MM.1S (cell line): ENCODE measurements around the gene FBLN7.

ENCODE experiments used
- DNase-seq: peaks from one replicate; pipeline ENCODE4 v3.0.0-alpha.2; 2015
- H2AFZ ChIP-seq: fragments of 300-600 bp; sonication (generic); 2 replicates; pipeline ENCODE4 v1.6.0; 2016; ENCODE audit warnings: antibody characterized with exemption, low read length
- H3F3A ChIP-seq: fragments of 300-600 bp; sonication (generic); 2 replicates; pipeline ENCODE4 v1.6.1; 2016; ENCODE audit warnings: mild to moderate bottlenecking, antibody characterized with exemption, low read length, moderate library complexity, mixed read lengths; ENCODE audit not compliant: insufficient read depth
- H3K27ac ChIP-seq: fragments of 300-600 bp; sonication (generic); 2 replicates; pipeline ENCODE4 v1.5.1; 2016; ENCODE audit warnings: mild to moderate bottlenecking, low read length
- H3K27me3 ChIP-seq: fragments of 300-600 bp; sonication (generic); replicated peaks from 2 replicates; pipeline ENCODE4 v1.6.0; 2016; ENCODE audit warnings: low read length; ENCODE audit not compliant: insufficient read depth
- H3K36me3 ChIP-seq: fragments of 300-600 bp; sonication (generic); replicated peaks from 2 replicates; pipeline ENCODE4 v1.6.1; 2016; ENCODE audit warnings: mild to moderate bottlenecking, low read length, mixed read lengths; ENCODE audit not compliant: insufficient read depth
- H3K4me1 ChIP-seq: fragments of 300-600 bp; sonication (generic); 2 replicates; pipeline ENCODE4 v1.6.1; 2016; ENCODE audit warnings: low read length, mixed read lengths
- H3K4me2 ChIP-seq: fragments of 300-600 bp; sonication (generic); 2 replicates; pipeline ENCODE4 v1.6.0; 2016; ENCODE audit warnings: low read depth, low read length
- H3K4me3 ChIP-seq: fragments of 300-600 bp; sonication (generic); 2 replicates; pipeline ENCODE4 v1.5.1; 2016; ENCODE audit warnings: low read length, mixed read lengths
- H3K79me2 ChIP-seq: fragments of 300-600 bp; sonication (generic); 2 replicates; pipeline ENCODE4 v1.6.1; 2016; ENCODE audit warnings: mixed run types, low read length, mixed read lengths
- H3K9ac ChIP-seq: fragments of 300-600 bp; sonication (generic); 2 replicates; pipeline ENCODE4 v1.6.1; 2016; ENCODE audit warnings: low read length, mixed read lengths
- H3K9me2 ChIP-seq: fragments of 300-600 bp; sonication (generic); replicated peaks from 2 replicates; pipeline ENCODE4 v1.6.1; 2016; ENCODE audit warnings: mild to moderate bottlenecking, low read length, mixed read lengths; ENCODE audit not compliant: insufficient read depth
- H3K9me3 ChIP-seq: fragments of 300-600 bp; sonication (generic); replicated peaks from 2 replicates; pipeline ENCODE4 v1.6.1; 2016; ENCODE audit warnings: mild to moderate bottlenecking, low read length, mixed read lengths; ENCODE audit not compliant: insufficient read depth
- H4K20me1 ChIP-seq: fragments of 300-600 bp; sonication (generic); 2 replicates; pipeline ENCODE4 v1.6.1; 2016; ENCODE audit warnings: mild to moderate bottlenecking, low read length, moderate library complexity, mixed read lengths; ENCODE audit not compliant: insufficient read depth
- CTCF ChIP-seq: fragments of 300-600 bp; sonication (generic); IDR thresholded peaks from 2 replicates; pipeline ENCODE4 v1.5.1; 2016; ENCODE audit warnings: antibody characterized with exemption, low read length, mixed read lengths
- EZH2 ChIP-seq: fragments of 300-600 bp; sonication (generic); optimal IDR thresholded peaks from 2 replicates; pipeline ENCODE3; 2017; ENCODE audit warnings: low read depth, mild to moderate bottlenecking, antibody characterized with exemption, low read length, mixed read lengths
- EZH2phosphoT487 ChIP-seq: fragments of 300-600 bp; sonication (generic); IDR thresholded peaks from 2 replicates; pipeline ENCODE4 v1.6.1; 2018; ENCODE audit warnings: antibody characterized with exemption, low read length

FBLN7 gene

GRCh38 chr2:112140899-112141625 is 2.9 kb downstream of the FBLN7 start:
- Histone ChIP-seq H2AFZ (no peak overlapping the region), H3K4me3 (no peak overlapping the region), H3K4me2 (no peak overlapping the region), H3K4me1 (0 out of 2 replicates have a peak, but pooled peaks cover 3% of the 10 kb centered on the region), H3K36me3 (no peaks in the 10 kb centered on the region), H3K79me2 (no peaks in the 10 kb centered on the region), H3K9ac (no peak overlapping the region), H3K9me2 (no peaks in the 10 kb centered on the region), H3K27ac (no peak overlapping the region), H3K27me3 (no peaks in the 10 kb centered on the region), H3K9me3 (no peaks in the 10 kb centered on the region), H3F3A (no peaks in the 10 kb centered on the region), H4K20me1 (no peaks in the 10 kb centered on the region)
- TF ChIP-seq EZH2phosphoT487 = no peak
- DNase-seq = no peak

GRCh38 chr2:112141626-112142007 is 3.4 kb downstream of the FBLN7 start:
- H2AFZ ChIP-seq = no peak overlapping the region
- no peak overlapping the region for H3K4me2 ChIP-seq
- no peaks in the 10 kb centered on the region for H3K9me2 ChIP-seq
- no peak overlapping the region for H3K27ac ChIP-seq
- no peaks in the 10 kb centered on the region for H3K79me2 ChIP-seq
- no peaks in the 10 kb centered on the region for H4K20me1 ChIP-seq
- no peaks in the 10 kb centered on the region for H3K36me3 ChIP-seq
- no peaks in the 10 kb centered on the region for H3F3A ChIP-seq
- no peaks in the 10 kb centered on the region for H3K27me3 ChIP-seq
- no peaks in the 10 kb centered on the region for H3K9me3 ChIP-seq
- no peak overlapping the region for H3K4me3 ChIP-seq
- H3K4me1 ChIP-seq = 0 out of 2 replicates have a peak, but pooled peaks cover 3% of the 10 kb centered on the region
- no peak for TF ChIP-seq EZH2
- no peak for TF ChIP-seq EZH2phosphoT487
- no peak for TF ChIP-seq CTCF
- H3K9ac ChIP-seq = no peak overlapping the region
- no peak for DNase-seq

GRCh38 chr2:112142525-112143078 is 4.4 kb downstream of the FBLN7 start:
- DNase-seq = no peak

More at GRCh38 chr2:112142525-112143078, 4.4 kb downstream of the FBLN7 start:
- Histone ChIP-seq H3K9me3 (no peaks in the 10 kb centered on the region), H3K9me2 (no peaks in the 10 kb centered on the region), H3K4me1 (no peaks in the 10 kb centered on the region), H3K79me2 (no peaks in the 10 kb centered on the region), H3K36me3 (no peaks in the 10 kb centered on the region), H3F3A (no peaks in the 10 kb centered on the region), H2AFZ (no peak overlapping the region), H4K20me1 (no peaks in the 10 kb centered on the region), H3K4me3 (no peak overlapping the region), H3K4me2 (no peak overlapping the region), H3K27ac (no peak overlapping the region), H3K9ac (no peak overlapping the region), H3K27me3 (no peaks in the 10 kb centered on the region)
- TF ChIP-seq EZH2 = no peak
- TF ChIP-seq EZH2phosphoT487 = no peak
- no peak for TF ChIP-seq CTCF
